Activated naive CD4-positive, alpha-beta T cell treated with anti-CD3 and anti-CD28 coated beads, Interleukin-2, amount 10 ng/mL, durations not matched to agents 5 hours and 36 hours (primary cell): ENCODE measurements around the gene MSANTD2. TPM values are rescaled to one million over a fixed set of nuclear protein-coding genes. Genes with fewer than 3 reads are reported as not detected.

Source experiments
- total RNA-seq, 2 experiments: library from RNA; stranded (reverse); gene quantifications; one replicate each; pipeline ENCODE4 v1.2.3, GENCODE V29; 2021

MSANTD2 gene
- 10 to 100 TPM in 1 of 2 experiments, 1 to 10 TPM in 1; 8.7 to 11.4 TPM for total RNA-seq

GRCh38 chr11:124800226-124800929, at the start of gene MSANTD2:
MSANTD2 (minus strand) TSS chr11:124800406; CDS start chr11:124800380, 26 bp downstream.

GRCh38 chr11:124762105-124762623, 38.0 kb downstream of the MSANTD2 start, which contains the start of gene ESAM:
ESAM (minus strand) TSS chr11:124762290; CDS start chr11:124762154, 136 bp downstream.

GRCh38 chr11:124751741-124752470, 48.3 kb downstream of the MSANTD2 start, which contains the start of gene VSIG2:
VSIG2 (minus strand) TSS chr11:124752255; CDS start chr11:124752137, 118 bp downstream.

GRCh38 chr11:124739479-124740276, 60.5 kb downstream of the MSANTD2 start, which contains the start of gene NRGN:
NRGN (plus strand) TSS chr11:124739942; CDS start chr11:124740085, 143 bp downstream.

Other genes starting within 250 kb of the MSANTD2 start
- gene OR8A1, start 230.4 kb downstream of the MSANTD2 start, total RNA-seq, result not detected
- not detected for gene PANX3, start 189.0 kb downstream of the MSANTD2 start, total RNA-seq
- gene TBRG1, start 177.5 kb downstream of the MSANTD2 start, total RNA-seq, result 10 to 100 TPM; 39.9 to 41.9 TPM
- gene SIAE, start 126.7 kb downstream of the MSANTD2 start, total RNA-seq, result 1 to 10 TPM; 7.8 to 8.1 TPM
- gene SPA17, start 126.5 kb downstream of the MSANTD2 start, total RNA-seq, result 1 to 10 TPM; 1.5 to 2.9 TPM
- 1 to 10 TPM; 6.8 to 8.2 TPM for gene NRGN, start 60.5 kb downstream of the MSANTD2 start, total RNA-seq
- gene VSIG2, start 48.2 kb downstream of the MSANTD2 start, total RNA-seq, result under 1 TPM; 0.93 to 0.94 TPM
- gene ESAM, start 38.1 kb downstream of the MSANTD2 start, total RNA-seq, result 1 to 10 TPM; 1.7 to 2.7 TPM
- 10 to 100 TPM; 14.9 to 15.9 TPM for gene ROBO3, start 65.0 kb upstream of the MSANTD2 start, total RNA-seq
- gene ROBO4, start 97.5 kb upstream of the MSANTD2 start, total RNA-seq, result not detected
- not detected for gene HEPN1, start 118.8 kb upstream of the MSANTD2 start, total RNA-seq
- not detected for gene HEPACAM, start 135.6 kb upstream of the MSANTD2 start, total RNA-seq
- 1 to 10 TPM; 7.9 to 8.6 TPM for gene CCDC15, start 153.8 kb upstream of the MSANTD2 start, total RNA-seq